ENCODE results near the gene ARL14EPL. TPM values are rescaled to one million over a fixed set of nuclear protein-coding genes. Genes with fewer than 3 reads are reported as not detected.

Gene ARL14EPL
- not detected in 2 replicates for total RNA-seq (2014; rRNA removed; shearing (Covaris generic); ENCODE audit: low replicate concordance)

DNA sequence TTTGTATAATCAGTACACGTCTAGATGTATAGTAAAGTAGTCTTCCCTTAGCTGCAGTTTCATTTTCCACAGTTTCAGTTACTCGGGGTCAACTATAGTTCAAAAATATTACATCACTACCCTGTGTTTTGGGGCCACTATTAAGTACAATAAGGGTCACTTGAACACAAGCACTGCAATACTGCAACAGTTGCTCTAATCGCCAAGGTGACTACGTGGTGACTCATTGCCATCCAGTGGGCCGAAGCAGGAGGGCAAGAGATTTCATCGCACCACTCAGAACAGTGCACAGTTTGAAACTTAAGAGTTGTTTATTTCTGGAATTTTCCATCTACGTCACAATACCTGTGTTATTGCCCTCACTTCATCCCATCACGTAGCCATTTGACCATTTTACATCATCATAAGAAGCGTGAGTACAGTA, at the start of gene ARL14EPL:
Gene ARL14EPL, plus strand, starts transcription at position 379 of the 424 bp plus-strand sequence. CDS start 18,994 bp downstream, outside the sequence.
- Histone ChIP-seq H3K9me3 (no peaks in the 10 kb centered on the region), H3K36me3 (no peaks in the 10 kb centered on the region), H3K4me3 (no peak within 1 kb of the TSS), H3K27me3 (no peaks in the 10 kb centered on the region)
- DNase-seq = peak; percentile 90

DNA sequence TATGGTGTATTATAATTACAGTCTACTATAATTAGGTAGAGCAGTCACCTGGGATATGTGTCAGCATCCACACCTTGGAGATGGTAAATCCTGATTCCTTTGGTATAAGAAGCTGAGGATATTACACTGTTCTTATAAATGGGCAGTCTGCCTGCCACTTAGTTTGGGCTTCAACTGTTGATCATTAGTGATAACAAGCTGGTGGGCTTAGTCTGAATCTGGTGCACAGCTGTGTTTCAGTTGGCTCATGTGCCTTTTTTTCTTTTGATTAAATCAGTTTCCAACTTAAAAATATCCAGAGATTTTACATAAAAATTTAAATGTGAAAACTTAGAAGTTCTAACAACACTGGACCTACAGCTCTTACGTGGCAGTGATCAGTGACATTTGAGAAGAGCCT, 48.8 kb upstream of the ARL14EPL start:
- H3K9me3 ChIP-seq = no peaks in the 10 kb centered on the region; the same call in 1 of the 2 replicates
- no peaks in the 10 kb centered on the region for H3K27me3 ChIP-seq
- H3K4me3 ChIP-seq = no peak overlapping the region
- H3K36me3 ChIP-seq = no peaks in the 10 kb centered on the region
- no peak for DNase-seq

GRCh38 chr5:115985802-115986757, 46.2 kb upstream of the ARL14EPL start:
- Histone ChIP-seq H3K27me3 (no peaks in the 10 kb centered on the region), H3K4me3 (no peak overlapping the region), H3K9me3 (no peaks in the 10 kb centered on the region; the same call in 1 of the 2 replicates), H3K36me3 (no peaks in the 10 kb centered on the region)
- peak; percentile 32 for DNase-seq

DNA sequence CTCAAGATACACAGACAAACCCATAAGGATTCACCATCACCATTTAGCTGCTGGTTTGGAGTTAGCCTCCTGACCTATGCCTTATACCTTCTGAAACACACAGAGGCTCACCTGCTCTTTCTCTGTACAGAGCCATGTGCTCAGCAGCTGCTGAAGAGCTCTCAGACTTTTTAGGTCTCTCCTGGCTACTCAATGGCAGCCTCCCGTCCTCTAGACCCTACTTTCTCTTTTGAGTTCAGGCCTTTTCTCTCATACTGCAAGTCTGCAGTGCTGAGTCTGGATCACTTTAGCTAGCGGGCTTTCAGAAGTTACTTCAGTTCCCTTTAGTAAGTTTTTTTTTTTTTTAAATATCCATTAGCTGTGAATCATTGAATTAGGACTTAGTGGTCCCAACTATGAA, 44.3 kb upstream of the ARL14EPL start:
- no peaks in the 10 kb centered on the region; the same call in none of the 2 replicates for H3K9me3 ChIP-seq
- no peaks in the 10 kb centered on the region for H3K27me3 ChIP-seq
- no peaks in the 10 kb centered on the region for H3K36me3 ChIP-seq
- DNase-seq = no peak
- no peak overlapping the region for H3K4me3 ChIP-seq

- DNase-seq = no peak
- H3K4me3 ChIP-seq = no peak overlapping the region
- no peaks in the 10 kb centered on the region for H3K27me3 ChIP-seq
- H3K36me3 ChIP-seq = no peaks in the 10 kb centered on the region
- H3K9me3 ChIP-seq = no peaks in the 10 kb centered on the region; the same call in 1 of the 2 replicates
These were observed 39.4 kb upstream of the ARL14EPL start for GRCh38 chr5:115992848-115993350.

DNA sequence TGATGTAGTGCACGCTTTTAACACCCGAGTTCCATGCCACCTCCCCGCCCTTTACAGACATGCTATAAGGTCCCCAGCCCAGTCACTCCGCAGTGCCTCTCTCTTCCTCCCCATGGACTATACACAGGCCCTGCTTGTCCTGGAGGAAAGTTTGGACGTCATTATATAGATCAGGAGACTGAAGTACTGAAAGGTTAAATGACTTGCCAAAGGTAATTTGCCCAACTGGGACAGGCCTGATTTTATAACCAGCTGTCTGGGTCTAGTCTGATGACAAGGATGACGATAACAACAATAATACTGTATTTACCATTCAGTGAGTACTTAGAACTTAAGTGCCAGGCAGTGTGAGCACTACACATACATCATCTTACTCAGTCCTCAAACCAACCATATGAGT, 36.9 kb upstream of the ARL14EPL start:
- H3K9me3 ChIP-seq = no peaks in the 10 kb centered on the region; the same call in 1 of the 2 replicates
- no peak overlapping the region for H3K4me3 ChIP-seq
- no peak for DNase-seq
- no peaks in the 10 kb centered on the region for H3K36me3 ChIP-seq
- no peaks in the 10 kb centered on the region for H3K27me3 ChIP-seq

DNA sequence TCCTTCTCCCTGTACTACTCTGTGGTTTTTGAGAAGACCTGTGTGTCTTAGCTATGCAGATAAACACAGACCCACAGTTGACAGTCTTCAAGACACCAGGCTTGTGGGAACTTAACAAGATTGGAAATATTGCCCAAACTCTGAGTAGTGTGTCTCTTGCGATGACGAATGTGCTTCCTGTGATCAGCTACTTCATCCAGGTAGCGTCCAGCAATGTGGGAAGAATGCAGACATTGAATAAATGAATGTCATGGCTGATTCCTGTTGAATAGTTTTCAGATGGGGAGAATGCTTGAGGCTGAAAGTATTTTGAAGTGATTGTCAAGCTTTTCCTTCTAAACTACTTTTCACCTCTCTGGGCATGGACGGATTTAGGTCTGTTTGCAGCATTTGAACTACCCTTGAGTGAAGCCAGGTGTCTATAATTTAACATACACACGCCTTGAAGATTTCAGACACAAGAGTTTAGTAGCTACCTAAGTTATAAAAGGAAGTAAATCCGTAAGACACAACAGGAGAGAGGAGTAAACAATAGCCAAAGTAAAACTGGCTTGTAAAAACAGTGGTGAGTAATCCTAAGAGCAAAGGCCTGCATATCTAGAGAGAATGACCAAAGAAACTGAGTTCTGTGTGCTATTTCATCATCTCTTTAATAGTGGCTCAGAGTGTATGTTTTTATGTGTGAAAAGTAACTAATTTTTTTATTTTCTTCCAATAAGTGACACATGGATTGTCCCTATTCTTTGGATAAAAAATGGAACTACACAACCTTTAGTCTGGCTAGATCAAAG, 30.0 kb upstream of the ARL14EPL start:
- Histone ChIP-seq H3K4me3 (no peak overlapping the region), H3K9me3 (no peaks in the 10 kb centered on the region), H3K36me3 (no peaks in the 10 kb centered on the region), H3K27me3 (no peaks in the 10 kb centered on the region)
- DNase-seq = no peak

DNA sequence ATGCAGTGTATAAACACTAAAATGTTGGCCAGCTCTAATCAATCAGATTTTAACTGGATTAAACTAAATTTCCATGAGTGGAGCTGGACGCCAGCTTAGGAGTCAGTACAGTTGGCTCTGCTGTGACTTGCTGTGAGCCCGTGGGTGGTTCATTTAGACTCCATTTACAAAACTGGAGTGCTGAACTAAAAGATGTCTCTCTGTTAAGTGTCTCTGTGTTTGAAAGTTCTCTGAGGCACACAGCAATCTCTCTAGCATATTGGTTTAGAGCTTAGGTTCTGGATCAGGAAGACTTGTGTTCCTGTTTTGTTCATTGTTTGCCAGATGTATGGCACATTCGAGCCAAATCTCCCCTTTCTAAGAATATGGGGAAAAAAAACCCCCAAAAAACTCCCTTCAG, 28.0 kb upstream of the ARL14EPL start:
- no peaks in the 10 kb centered on the region for H3K36me3 ChIP-seq
- no peaks in the 10 kb centered on the region for H3K9me3 ChIP-seq
- no peaks in the 10 kb centered on the region for H3K27me3 ChIP-seq
- DNase-seq = no peak
- H3K4me3 ChIP-seq = no peak overlapping the region

DNA sequence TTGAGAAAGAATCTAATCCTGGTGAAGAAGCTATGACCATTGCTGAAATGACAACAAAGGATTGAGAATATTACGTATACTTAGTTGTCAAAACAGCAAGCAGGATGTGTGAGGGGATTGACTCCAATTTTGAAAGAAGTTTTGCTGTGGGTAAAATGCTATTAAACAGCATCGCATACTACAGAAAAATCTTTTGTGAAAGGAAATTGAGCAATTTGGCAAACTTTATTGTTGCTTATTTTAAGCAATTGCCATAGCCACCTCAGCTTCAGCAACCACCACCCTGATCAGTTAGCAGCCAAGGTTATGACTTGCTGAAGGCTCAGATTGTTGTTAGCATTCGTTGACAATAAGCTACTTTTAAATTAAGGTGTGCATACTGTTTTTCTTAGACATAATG, 22.5 kb upstream of the ARL14EPL start:
- peak; percentile 8 for DNase-seq

GRCh38 chr5:116011046-116011445, 21.2 kb upstream of the ARL14EPL start:
- no peaks in the 10 kb centered on the region for H3K36me3 ChIP-seq

More for the DNA sequence above, 22.5 kb upstream of the ARL14EPL start:
- H3K4me3 ChIP-seq = no peak overlapping the region
- H3K9me3 ChIP-seq = no peaks in the 10 kb centered on the region
- no peaks in the 10 kb centered on the region for H3K36me3 ChIP-seq
- no peaks in the 10 kb centered on the region for H3K27me3 ChIP-seq

GRCh38 chr5:116013207-116013785, 19.0 kb upstream of the ARL14EPL start:
- Histone ChIP-seq H3K9me3 (no peaks in the 10 kb centered on the region), H3K27me3 (no peaks in the 10 kb centered on the region), H3K36me3 (no peaks in the 10 kb centered on the region), H3K4me3 (no peak overlapping the region)
- DNase-seq = no peak

More at GRCh38 chr5:116011046-116011445, 21.2 kb upstream of the ARL14EPL start:
- DNase-seq = no peak
- Histone ChIP-seq H3K4me3 (no peak overlapping the region), H3K9me3 (no peaks in the 10 kb centered on the region), H3K27me3 (no peaks in the 10 kb centered on the region)

DNA sequence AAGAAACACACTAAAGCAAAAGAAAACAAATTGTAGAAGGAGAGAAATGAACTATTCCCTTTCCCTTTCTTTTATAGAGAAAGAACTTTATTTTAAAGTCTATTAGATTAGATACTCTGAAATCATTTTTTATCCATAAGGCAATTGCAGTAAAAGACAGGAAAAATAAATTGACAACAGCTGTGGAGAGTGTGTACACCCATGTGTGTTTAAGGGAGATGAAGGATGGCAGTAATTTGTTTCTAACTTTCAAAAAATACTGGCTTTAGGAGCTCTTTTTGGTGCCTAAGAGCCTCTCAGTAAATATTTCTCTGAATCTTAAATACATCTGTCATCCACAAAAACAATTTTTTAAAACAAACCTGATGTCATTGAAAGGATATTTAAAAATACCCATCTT, 18.3 kb upstream of the ARL14EPL start:
- no peaks in the 10 kb centered on the region for H3K9me3 ChIP-seq
- no peak overlapping the region for H3K4me3 ChIP-seq
- H3K27me3 ChIP-seq = no peaks in the 10 kb centered on the region
- DNase-seq = no peak
- no peaks in the 10 kb centered on the region for H3K36me3 ChIP-seq

- no peaks in the 10 kb centered on the region for H3K36me3 ChIP-seq
- no peak overlapping the region for H3K4me3 ChIP-seq
- no peaks in the 10 kb centered on the region for H3K9me3 ChIP-seq
- no peaks in the 10 kb centered on the region for H3K27me3 ChIP-seq
- no peak for DNase-seq
These were observed 8.7 kb upstream of the ARL14EPL start for GRCh38 chr5:116023619-116024018.

GRCh38 chr5:116025866-116026265, 6.4 kb upstream of the ARL14EPL start:
- Histone ChIP-seq H3K4me3 (no peak overlapping the region), H3K36me3 (no peaks in the 10 kb centered on the region), H3K9me3 (no peaks in the 10 kb centered on the region), H3K27me3 (no peaks in the 10 kb centered on the region)
- DNase-seq = no peak

DNA sequence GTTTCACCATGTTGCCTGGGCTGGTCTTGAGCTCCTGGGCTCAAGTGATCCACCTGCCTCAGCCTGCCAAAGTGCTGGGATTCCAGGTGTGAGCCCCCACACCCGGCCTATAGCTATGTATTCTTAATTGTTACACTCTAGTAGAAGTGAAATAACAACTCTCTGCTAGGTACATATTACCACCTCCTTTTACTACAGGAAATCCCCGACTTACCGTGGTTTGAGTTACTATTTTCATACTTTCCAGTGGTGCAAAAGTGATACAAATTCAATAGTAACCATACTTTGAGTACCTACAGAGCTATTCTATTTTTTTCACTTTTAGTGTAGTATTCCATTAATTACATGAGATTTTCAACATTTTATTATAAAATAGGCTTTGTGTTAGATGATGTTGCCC, 719 bp downstream of the ARL14EPL start:
- H3K27me3 ChIP-seq = no peaks in the 10 kb centered on the region
- no peaks in the 10 kb centered on the region for H3K36me3 ChIP-seq
- no peak for DNase-seq
- no peaks in the 10 kb centered on the region for H3K9me3 ChIP-seq
- no peak overlapping the region for H3K4me3 ChIP-seq

DNA sequence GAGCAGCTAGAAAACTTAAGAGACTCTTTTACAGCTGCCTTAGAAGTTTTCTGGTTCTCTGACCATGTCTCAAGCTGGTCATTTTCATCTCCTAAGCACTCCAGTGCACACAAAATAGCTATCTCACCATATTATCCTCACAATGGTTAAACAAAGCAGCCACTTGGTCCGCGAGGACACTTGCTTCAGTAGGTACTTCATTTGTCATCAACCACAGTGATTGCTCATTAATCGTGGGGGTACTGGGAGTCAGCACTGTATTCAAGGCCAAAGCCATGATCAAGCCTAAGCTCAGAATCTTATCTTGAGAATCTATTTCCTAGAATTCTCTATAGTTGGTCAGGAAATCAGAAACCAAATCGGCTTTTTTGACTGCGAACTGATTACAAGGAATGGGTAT, 2.9 kb downstream of the ARL14EPL start:
- DNase-seq = no peak
- Histone ChIP-seq H3K4me3 (no peak overlapping the region), H3K9me3 (no peaks in the 10 kb centered on the region), H3K27me3 (0 out of 2 replicates have a peak, but pooled peaks cover 5% of the 10 kb centered on the region), H3K36me3 (no peaks in the 10 kb centered on the region)

All from MG63 (cell line).